Left lobe of liver (tissue), 2 donors: ENCODE results near the gene TNS1. TPM values are rescaled to one million over a fixed set of nuclear protein-coding genes. Genes with fewer than 3 reads are reported as not detected.

Experiments used
- ATAC-seq: fragments of 200-7000 bp; cut with Tn5 transposase; one replicate; pipeline ENCODE4 v1.9.1; 2020; ENCODE audit warnings: mild to moderate bottlenecking, moderate library complexity
- DNase-seq: peaks from one replicate; pipeline ENCODE4 v3.0.0-alpha.2; 2020; ENCODE audit warnings: low spot score
- total RNA-seq: library from RNA; stranded (reverse); gene quantifications from one replicate; pipeline ENCODE4 v1.2.1, GENCODE V29; 2021
- donor health status: DM: no; HTN: no; CAD: no; lungs with moderate emphysema.
- donor health status: DM: no; HTN: yes; CAD: no.

TNS1 gene
- total RNA-seq, 1 donor from 2014 or later, result 102 TPM

- ATAC-seq (peak; percentile 64), DNase-seq (peak; percentile 40)
These were observed 38.3 kb downstream of the TNS1 start for GRCh38 chr2:217964275-217965161.

GRCh38 chr2:217960351-217960750 lies 42.4 kb downstream of the TNS1 start:
- DNase-seq (no peak), ATAC-seq (no peak)

- ATAC-seq, result no peak
- DNase-seq, result no peak
These were observed 43.1 kb downstream of the TNS1 start for GRCh38 chr2:217959723-217960122.

- no peak for DNase-seq
- ATAC-seq, result no peak
These were observed 43.9 kb downstream of the TNS1 start for GRCh38 chr2:217958884-217959225.

- ATAC-seq, result no peak
These were observed 44.5 kb downstream of the TNS1 start for GRCh38 chr2:217958206-217958883.

GRCh38 chr2:217956586-217957457 lies 46.0 kb downstream of the TNS1 start:
- ATAC-seq (peak; percentile 45), DNase-seq (no peak)

More at GRCh38 chr2:217958206-217958883, 44.5 kb downstream of the TNS1 start:
- DNase-seq, result no peak

- DNase-seq (no peak), ATAC-seq (no peak)
These were observed 46.8 kb downstream of the TNS1 start for GRCh38 chr2:217955881-217956493.

- ATAC-seq (no peak), DNase-seq (peak; percentile 35)
These were observed 47.6 kb downstream of the TNS1 start for GRCh38 chr2:217954971-217955740.

- DNase-seq (peak; percentile 46), ATAC-seq (peak; percentile 23)
These were observed 48.3 kb downstream of the TNS1 start for GRCh38 chr2:217954469-217954868.

- DNase-seq (peak; percentile 34), ATAC-seq (no peak)
These were observed 48.7 kb downstream of the TNS1 start for GRCh38 chr2:217954051-217954450.

- no peak for ATAC-seq
- DNase-seq, result peak; percentile 35
These were observed 49.3 kb downstream of the TNS1 start for GRCh38 chr2:217953531-217953932.

- DNase-seq (peak; percentile 46), ATAC-seq (no peak)
These were observed 49.7 kb downstream of the TNS1 start for GRCh38 chr2:217953011-217953481.

- ATAC-seq, result no peak
- DNase-seq, result peak; percentile 35
These were observed 50.4 kb downstream of the TNS1 start for GRCh38 chr2:217952409-217952808.

GRCh38 chr2:217951521-217952247 lies 51.1 kb downstream of the TNS1 start:
- DNase-seq, result peak; percentile 38
- ATAC-seq, result no peak

GRCh38 chr2:217951091-217951490 lies 51.7 kb downstream of the TNS1 start:
- DNase-seq (peak; percentile 22), ATAC-seq (no peak)

- ATAC-seq (peak; percentile 92), DNase-seq (peak; percentile 80)
These were observed 52.4 kb downstream of the TNS1 start for GRCh38 chr2:217950401-217950871.

- DNase-seq (no peak), ATAC-seq (no peak)
These were observed 53.3 kb downstream of the TNS1 start for GRCh38 chr2:217949447-217949846.

GRCh38 chr2:217948897-217949296 lies 53.9 kb downstream of the TNS1 start:
- ATAC-seq (no peak), DNase-seq (no peak)

GRCh38 chr2:217948351-217948791 lies 54.4 kb downstream of the TNS1 start:
- peak; percentile 40 for DNase-seq
- ATAC-seq, result no peak
